GM23338 (cell line): ENCODE data around the gene PHACTR1.

Experiments used
- CTCF ChIP-seq, 2 experiments: fragments of 200-600 bp in 1 of 2; sonication (generic) in 1 of 2; conservative IDR thresholded peaks; 2 replicates each; pipeline versions ENCODE4 v1.5.1 to v1.6.1; 2016 to 2017; ENCODE audit warnings: antibody characterized with exemption in 2 of 2, low read depth in 2 of 2, mild to moderate bottlenecking in 2 of 2, moderate library complexity in 1 of 2
- ETS1 ChIP-seq: IDR thresholded peaks from 2 replicates; pipeline ENCODE4 v1.6.1; 2016; ENCODE audit warnings: antibody characterized with exemption
- EZH2 ChIP-seq: fragments of 200-600 bp; sonication (generic); IDR thresholded peaks from one replicate; pipeline ENCODE4 v1.8.0; 2017; ENCODE audit warnings: antibody characterized with exemption, mild to moderate bottlenecking, low read depth; ENCODE audit not compliant: unreplicated experiment
- EZH2phosphoT487 ChIP-seq: fragments of 200-600 bp; sonication (generic); IDR thresholded peaks from one replicate; pipeline ENCODE4 v1.8.1; 2018; ENCODE audit warnings: antibody characterized with exemption; ENCODE audit not compliant: unreplicated experiment
- JUNB ChIP-seq: IDR thresholded peaks from one replicate; pipeline ENCODE4 v1.6.1; 2016; ENCODE audit warnings: antibody characterized with exemption; ENCODE audit not compliant: unreplicated experiment
- NANOG ChIP-seq: IDR thresholded peaks from 2 replicates; pipeline ENCODE4 v1.6.1; 2016; ENCODE audit warnings: antibody characterized with exemption, borderline replicate concordance
- POLR2AphosphoS5 ChIP-seq: IDR thresholded peaks from 2 replicates; pipeline ENCODE4 v1.6.1; 2016; ENCODE audit warnings: antibody characterized with exemption, low read depth
- ZNF331 ChIP-seq: fragments of 250-450 bp; sonication (Bioruptor Pico); IDR thresholded peaks from 2 replicates; pipeline ENCODE4 v1.5.0; 2020; ENCODE audit warnings: low read depth, mild to moderate bottlenecking, moderate library complexity

GRCh38 chr6:12709116-12709515, 7.5 kb upstream of the PHACTR1 start:
- TF ChIP-seq CTCF (conservative IDR thresholded peaks at IDR 0.05; ENCODE audit: low read depth in 2 of 2) (no peak), EZH2phosphoT487 (no peak), EZH2 (no peak), POLR2AphosphoS5 (no peak), JUNB (no peak), ZNF331 (CRISPR knock-in tag) (no peak), ETS1 (no peak), NANOG (no peak)
